NCI-H69 (cell line): ENCODE measurements around the gene PSMG3.

Source experiments
- DNase-seq: peaks from one replicate; lab custom pipeline; 2025; lab: John Stamatoyannopoulos, UW

The PSMG3 gene

DNA sequence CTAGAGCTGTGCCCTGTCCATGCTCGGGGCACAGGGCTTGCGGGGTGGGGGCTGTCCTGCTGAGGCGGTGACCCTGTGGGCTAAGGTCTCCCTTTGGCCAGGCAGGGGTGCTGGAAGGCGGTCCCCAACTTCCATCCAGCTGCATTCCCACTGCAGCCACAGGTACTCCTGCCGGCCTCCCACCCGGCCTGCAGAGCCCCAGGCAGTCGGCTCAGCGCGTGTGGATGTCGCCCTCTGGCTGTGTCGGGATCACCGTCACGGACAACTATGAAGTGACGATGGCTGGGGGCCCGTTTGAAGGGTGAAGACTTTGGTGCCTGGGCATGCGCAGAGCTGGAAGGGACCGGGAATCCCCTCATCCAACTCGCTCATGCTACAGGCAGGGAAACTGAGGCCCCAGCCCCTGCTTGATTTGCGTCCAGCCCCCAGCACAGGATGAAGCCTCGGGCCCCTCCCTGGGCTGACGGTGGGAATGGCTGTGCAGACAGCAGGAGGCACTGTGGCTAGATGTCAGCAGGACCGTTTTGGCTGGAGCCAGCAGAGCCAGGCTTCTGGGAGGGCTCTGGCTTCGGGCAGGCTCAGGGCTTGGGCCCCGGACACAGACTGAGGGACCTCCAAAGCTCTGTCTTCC, 11.5 kb downstream of the PSMG3 start:
- peak; percentile 45 for DNase-seq

DNA sequence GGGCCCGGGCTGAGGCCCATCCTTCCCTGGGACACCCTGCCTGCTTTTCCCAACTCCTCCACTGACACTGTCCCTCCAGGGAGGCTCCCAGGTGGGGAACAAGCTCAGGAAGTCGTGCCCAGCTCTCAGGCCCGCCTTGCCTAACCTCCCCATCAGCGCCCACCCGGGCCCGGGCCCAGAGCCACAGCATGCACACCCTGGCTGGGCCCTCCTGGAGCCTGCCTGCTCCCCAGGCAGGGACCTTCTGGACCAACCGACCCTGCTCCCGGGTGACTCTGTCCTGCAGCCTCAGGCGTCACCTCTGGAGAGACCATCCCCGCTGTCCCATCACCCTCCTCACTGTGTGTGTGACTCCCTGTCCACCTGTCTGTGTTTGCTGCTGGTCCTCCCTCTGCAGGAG, 12.1 kb downstream of the PSMG3 start:
- no peak for DNase-seq

DNA sequence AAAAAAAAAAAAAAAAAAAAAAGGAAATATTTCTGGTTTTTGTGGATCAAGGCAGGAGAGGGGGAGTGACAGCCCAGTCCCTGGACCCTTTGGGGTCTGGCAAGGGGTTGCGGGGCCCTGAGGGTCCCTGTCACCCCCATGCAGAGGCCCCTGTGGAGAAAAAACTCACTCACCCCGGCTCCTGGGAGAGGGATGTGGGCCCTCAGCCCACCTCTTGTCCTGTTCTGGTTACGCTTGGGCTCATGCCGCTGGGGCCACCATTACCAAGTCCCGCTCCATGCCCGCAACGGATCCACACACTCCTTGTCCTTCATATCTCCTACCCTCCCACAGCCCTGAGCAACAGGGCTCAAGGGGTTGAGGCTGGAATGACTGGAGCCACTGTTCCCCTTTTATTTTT, 12.8 kb downstream of the PSMG3 start:
- no peak for DNase-seq

DNA sequence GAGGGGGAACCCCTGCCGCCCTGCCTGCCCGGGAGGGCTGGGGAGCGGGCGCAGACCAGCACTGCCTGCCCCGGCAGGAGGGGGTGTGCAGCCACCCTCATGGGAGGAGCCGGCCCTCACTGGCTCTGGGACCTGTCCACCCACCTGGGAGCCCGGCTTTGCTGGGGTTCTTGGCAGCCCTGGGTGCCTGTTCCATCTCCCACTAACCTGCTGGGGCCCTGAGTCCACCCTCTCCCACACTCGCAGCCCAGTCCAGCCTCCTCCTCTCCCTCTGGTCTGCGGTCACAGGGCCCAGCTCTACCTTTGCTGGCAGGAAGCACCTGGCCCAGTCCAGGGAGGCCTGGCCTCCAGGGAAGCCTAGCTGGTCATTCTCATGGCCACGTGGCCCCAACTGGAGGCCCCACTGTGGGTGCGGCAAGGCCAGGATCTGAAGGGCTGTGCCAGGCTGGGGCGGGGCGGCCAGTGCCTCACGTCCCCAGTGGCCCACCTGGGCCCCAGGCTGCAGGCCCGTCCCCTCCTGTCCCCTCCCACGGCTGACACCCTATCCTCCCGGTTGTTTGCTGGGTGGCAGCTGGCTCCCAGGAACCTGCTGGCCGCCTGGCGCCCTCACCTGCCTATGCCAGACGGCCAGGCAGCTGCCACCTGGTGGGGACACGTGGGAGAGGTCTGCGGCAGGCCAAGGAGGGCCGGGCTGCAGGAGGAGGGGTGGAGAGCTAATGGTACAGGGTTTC, 13.9 kb downstream of the PSMG3 start, which contains the start of gene TMEM184A:
Gene TMEM184A, minus strand, starts transcription at position 393 of the 731 bp plus-strand sequence. CDS start 721 bp downstream, outside the sequence.
- peak; percentile 99 for DNase-seq

DNA sequence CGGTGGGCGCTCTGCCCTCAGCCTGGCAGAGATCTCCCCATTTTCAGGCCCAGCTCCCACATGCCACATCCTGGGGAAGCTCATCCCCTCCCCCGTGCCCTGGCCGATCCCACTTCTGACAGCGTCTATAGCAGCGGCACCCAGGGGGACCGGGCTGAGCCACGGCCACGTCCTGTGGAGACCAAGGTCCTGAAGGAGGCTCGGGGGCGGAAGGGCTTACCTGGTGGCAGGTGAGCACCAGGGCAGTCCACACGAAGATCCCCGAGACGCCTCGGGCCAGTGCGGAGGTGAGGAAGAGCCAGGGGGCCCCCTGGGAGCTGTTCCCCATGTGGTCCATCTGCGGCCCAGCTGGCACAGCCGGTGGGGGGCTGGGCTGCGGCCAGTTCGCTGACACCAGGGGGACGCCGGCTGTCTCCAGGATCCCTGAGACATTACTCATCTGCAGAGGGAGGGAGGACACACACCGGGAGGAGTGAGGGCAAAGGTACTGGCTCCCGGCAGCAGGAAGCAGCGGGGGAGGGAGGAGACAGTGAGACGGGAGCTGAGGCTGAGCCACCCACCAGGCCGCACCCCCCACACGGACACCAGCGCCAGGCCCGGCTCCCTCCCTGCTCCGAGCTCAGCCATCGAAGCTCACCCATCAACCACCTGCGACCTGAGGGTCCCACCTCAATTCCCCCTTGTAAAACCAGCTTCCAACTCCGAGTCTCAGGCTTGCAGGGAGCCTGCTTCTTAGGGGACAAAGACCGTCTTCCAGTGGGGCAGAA, 14.6 kb downstream of the PSMG3 start:
- peak; percentile 98 for DNase-seq

DNA sequence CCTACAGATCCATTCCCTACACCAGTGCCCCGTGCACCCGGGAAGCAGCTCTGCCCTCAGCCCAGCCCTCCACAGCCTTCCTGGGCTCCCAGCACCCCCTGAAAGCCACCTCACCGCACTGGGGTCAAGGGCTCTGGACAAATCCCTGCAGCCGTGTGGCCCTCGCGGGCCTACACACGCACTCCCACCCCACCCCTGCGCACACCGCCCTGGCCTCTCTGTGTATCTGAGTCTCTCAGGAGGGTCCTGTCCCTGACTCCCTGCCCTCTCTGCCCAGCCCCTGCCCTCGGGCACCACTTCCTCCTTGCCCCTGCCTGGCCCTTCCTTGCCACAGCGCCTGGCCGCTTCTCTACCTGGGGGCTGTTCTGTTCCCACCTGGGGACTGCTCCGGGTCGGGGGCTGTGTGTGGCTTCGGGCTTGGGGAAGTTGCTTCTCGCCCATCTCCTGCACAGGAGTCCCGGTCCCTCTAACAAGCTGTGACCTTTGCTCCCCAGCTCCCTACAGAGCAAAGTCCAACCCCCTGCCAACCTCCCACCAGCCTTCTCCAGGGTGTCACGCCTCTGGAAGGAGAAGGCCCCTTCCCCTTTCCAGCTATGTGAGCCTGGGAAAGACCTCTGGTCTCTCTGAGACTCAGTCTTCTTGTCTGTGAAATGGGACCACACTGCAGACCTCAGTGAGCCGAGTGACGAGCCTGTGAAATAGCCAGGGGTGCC, 15.3 kb downstream of the PSMG3 start:
- DNase-seq = no peak

DNA sequence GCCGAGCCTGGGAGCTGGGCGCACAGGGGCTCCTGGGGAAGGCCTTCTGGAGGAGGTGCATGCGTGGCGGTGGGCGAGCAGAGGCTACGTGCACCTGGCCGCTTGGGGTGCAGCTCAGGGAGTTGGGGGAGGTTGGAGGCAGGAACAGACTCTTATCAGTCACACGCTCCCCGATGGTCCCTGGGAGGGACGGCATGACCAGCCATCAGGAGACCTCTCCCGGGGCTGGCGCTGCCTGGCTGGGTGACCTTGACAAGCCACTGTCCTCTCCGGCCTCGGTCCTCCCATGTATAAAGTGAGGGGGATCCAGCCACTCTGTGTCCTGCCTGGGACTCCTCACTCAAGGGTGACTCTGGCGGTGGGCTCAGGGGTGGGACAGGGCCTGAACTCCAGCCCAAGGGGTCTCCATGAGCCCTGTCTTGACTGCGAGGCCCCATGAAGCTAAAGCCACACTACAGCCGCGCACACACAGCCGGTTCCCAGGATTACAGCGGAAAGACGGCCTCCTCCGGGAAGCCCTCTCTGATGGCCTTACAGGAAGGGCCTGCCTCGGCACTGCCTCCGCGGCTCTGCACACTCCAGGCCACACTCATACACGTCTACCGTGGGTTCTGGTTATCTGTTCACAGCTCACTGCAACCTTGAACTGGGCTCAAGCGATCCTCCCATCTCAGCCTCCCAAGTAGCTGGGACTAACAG, 16.2 kb downstream of the PSMG3 start:
- DNase-seq = no peak

DNA sequence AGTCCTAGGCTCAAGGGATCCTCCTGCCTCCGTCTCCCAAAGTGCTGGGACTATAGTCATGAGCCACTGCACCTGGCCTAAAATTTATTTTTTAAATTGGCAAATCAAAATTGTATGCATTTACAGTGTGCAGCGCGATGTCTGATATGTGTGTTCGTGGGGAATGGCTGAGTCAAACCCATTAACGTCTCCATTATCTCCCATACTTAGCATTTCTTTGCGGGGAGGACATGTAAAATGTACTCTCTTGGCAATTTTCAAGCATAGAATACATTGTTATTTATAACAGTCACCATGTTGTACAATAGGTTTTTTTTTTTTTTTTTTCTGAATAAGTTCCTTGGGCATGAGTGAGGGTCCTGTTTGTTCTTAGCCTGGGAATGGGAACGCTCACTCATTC, 17.6 kb downstream of the PSMG3 start:
- no peak for DNase-seq

DNA sequence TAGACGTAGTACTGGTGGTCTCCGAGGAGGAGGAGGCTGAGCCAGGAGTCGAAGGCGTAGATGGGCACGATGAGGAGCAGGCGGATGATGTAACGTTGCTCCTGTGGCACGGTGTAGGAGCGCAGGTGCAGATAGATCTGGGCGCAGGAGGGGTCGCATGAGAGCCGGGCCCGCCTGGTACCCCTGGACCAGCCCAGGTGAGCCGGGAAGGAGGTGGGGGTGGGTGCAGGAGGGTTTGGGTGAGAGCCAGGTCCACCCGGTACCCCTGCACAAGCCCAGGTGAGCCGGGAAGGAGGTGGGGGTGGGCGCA, 19.0 kb downstream of the PSMG3 start:
- DNase-seq = no peak

DNA sequence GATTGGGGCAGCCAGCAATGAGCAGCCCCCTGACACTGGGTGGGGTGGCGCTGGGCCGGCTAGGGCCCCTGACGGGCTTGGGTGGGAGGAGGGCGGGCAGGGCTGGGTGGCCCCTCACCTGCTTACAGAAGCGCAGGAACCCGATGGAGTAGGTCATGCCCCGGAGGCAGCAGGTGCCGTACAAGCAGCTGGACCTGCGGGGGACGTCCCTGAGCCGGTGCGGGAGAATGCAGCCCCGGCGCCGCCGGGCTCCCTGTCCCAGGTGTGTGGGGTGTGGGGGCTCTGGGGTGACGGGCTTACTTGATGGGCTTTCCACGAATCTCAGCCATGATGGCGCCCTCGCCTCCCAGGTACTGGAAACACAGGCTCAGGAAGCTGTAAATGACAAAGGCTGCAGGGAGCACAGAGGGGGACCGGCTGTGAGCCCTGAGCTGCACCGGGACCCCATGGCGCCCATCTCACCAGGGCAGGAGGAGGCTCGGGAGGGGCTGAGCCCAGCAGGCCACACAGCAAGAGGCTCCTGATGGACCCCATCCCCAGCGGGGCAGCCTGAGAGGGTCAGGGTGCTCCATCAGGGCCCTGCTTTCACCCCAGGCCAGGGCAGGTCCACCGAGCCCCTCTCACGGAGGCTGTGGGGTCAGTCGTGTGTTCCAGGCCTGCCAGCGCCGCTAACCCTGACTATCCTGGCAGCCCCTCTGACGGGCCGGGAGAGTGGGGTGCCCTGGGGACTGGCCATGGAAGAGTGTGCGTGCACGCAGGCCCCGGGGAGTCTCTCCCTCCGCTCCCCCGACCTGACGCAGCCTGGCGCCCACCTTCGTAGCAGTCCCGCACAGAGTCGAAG, 19.6 kb downstream of the PSMG3 start:
- no peak for DNase-seq

DNA sequence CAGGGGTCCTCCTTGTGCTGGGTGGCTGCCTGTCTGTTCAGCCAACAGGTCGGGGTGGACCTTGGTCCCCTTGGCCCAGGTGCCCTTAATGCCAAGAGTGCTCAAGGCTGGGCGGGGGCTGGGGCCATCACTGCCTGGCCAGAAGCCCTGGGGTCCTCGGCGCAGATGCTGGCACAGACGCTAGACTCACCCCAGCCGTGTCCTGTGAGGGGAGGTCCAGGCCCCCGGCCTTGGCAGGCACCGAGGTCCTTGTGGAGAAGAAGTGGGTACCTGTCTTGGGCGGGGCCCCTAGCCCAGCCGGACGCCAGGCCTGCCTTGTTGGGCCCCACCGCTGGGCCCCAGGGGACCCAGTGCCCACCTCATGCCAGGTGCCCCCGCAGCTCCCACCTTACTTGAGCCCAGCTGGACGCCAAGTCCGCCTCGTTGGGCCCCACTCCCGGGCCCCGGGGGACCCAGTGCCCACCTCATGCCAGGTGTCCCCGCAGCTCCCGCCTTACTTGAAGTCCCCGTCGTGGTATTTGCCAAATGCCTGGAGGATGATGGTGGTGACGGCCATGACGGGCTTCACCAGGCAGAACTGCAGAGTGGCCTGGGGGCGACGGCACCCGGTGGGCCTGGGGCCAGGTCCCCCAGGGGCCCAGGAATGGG, 20.4 kb downstream of the PSMG3 start:
- no peak for DNase-seq

DNA sequence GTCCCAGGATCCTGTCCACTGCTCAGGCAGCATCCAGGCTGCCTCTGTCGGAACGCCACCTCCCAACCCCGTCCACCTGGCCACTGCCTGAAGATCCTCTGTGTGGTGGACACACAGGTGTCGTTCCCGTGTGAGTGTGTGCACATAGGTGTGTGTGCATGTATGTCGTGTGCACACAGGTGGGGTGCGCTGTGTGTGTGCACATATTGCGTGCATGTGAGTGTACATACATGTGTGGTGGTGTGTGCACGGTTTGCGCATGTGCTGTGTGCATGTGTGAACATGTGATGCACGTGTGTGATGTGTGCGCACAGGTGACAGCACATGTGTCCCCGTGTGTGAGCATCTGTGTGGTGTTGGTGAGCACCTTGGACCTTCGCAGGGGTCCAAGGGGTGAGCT, 20.9 kb downstream of the PSMG3 start:
- no peak for DNase-seq

DNA sequence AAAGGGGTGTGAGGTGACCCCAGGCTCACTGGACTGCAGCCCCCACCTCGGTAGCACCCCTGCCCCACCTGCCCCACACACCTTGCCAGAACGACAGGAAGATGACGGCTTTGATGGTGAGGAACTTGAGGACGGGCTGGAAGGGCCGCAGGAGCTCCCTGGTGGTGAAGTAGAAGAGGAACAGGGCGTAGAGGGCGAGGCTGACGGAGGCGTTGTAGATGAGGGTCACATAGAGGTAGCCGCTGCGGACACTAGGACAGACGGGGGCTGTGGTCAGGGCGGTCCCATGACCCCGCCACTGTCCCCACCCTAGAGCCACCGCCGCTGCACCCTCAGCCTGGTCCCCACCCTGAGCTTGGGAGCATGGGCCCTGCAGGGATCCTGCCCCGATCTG, 21.4 kb downstream of the PSMG3 start:
- DNase-seq = no peak

DNA sequence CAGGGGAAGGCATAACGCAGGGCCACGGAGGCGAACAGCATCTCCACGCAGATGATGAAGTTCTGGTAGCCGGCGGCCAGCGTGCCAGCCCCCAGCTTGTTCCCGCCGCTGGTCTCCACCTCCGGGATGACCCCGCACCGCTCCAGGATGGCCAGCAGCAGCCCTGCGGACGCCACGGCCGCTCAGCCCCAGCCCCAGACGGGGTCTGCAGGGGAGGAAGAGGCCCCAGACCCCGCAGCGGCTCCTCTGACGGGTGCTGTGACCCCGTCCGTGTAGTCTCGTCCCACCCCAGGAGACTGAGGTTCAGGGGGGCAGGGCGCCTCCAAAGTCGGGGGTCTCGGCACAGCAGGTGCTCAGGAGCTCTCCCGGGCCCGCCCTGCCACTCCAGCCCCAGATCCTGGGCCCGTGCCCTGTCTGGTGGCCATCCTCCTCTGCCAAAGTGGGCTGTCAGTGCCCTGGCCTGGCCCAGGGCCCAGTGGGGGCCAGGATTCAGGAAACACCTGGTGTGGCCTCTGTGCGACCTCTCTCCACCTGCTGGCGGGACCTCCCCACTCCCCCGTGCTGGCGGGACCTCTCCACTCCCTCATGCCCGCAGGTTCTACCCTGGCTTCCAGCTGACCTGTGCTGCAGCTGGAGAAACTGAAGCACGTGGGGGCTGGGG, 21.9 kb downstream of the PSMG3 start:
- DNase-seq = no peak

DNA sequence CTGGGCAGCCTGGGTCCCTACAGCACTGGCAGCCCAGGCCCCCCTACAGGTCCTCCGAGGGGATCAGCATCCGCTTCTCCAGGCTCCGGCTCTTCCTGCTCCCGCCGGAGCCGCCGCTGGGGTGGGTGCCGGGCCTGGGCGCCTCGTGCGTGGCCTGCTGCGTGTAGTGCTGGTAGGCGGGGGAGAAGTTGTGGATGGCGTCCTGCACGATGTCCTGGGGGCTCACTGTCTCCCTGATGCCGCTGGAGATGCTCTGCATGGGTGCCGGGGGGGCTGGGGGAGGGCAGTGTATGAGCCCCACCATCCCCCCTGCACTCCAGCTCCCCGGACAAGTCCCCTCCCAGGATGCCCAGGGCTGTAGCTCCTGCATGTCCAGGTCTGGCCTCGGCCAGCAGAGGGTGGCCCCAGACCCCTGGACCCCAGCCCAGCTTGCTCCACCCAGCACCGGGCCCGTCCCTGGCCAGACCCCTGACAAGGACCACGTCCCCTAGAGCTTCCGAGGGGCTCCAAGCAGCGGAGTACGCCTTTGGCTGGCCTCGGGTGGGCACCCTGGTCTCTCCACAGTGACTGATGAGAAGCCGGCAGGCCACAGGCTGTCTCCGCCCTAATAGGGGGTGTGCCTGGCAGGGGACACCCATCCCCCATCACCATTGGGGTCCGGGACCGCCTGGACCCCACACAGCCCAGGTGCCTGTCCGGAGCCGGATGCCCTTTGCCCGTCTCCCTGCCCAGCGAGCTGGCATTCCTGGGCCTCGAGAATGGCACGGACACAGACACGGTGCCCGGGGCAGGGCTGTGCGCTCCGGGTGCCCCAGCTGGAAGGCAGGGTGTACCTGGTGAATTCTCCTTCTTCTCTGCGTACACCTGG, 22.7 kb downstream of the PSMG3 start:
- no peak for DNase-seq

DNA sequence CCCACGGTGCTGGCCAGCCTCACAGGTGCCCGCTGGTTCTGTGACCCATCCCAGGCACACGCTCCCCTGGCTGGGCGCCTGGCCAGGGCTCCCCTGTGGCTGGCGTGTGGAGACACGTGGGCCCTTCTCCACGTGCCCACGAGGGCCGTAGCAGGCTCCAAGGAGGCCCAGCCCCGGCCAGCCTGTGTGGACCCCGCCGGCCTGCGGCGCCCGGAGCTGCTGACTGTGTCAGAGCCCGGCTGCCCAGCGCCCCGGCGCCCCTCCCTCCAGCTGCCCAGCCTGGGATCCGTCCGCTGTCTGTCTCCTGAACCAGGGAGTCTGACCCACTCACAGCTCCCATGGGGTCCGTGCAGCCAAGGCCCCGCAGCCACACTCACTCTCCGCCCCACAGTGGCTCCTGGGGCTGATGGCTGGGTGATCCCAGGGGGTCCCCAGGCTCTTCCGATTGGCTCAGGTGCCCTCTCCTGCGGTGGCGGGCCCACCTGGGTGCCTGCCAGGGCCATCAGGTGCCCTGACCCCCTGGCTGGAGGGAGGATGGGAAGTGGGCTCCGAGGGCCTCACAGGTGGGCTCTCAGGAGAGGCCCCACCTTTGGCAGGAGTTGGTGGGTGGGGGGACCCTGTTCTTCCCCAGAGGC, 23.4 kb downstream of the PSMG3 start:
- no peak for DNase-seq

DNA sequence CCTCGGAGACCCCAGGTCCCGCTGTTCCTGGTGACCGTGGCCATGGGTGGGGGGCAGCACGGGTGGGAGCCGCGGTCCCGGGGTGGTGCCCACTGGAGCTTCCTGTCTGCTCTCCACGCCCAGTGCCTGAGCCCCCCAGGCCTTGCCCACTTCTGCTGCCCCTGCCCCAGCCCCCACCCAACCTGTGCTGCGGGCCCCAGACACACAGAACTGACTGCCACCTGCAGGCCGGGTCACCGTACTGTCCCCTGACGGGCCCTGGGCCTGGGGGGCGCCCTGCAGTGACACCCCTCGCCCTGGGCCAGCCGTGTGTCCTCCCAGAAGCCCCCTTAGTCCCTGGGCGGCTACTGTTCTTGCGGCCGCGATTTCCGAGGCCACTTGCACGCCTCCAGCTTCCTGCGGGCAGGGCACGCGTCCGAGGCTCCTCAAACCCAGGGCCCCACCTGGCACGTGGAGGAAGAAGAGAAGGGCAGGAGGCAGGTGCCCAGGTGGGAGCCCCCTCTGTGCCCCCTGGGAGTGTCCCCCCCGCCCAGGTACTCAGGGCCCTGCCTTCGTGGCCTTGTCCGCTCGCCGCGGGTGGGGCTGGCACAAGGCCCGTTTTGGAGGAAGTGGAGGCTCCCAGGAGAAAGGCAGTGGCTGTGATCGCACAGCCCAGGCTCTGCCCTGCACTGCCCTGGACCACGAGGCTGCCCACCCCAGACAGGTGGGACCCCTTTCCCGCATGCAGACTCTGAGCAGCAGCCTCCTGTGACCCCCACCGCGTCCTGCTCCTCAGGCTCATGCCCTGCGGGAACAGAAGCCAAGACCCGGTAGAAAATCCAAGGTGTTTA, 24.2 kb downstream of the PSMG3 start:
- no peak for DNase-seq
